Left cardiac atrium (tissue), 4 donors: Measurements from ENCODE around the gene PHPT1. TPM values are rescaled to one million over a fixed set of nuclear protein-coding genes. Genes with fewer than 3 reads are reported as not detected.
A peak's percentile ranks its signal among the peaks of the same experiment; 100 is the strongest.
"Not testable (repeated sequence)": the region's sequence is repeated elsewhere in the genome, so short reads cannot be mapped to it uniquely, and the experiment has no call there.

Source experiments
- ATAC-seq, 2 donors: fragments of 200-7000 bp; cut with Tn5 transposase; one replicate each; pipeline ENCODE4 v1.9.1; 2020; ENCODE audit warnings: mild to moderate bottlenecking in 2 of 2, moderate library complexity in 2 of 2
- DNase-seq: peaks from one replicate; pipeline ENCODE4 v3.0.0-alpha.2; 2020
- intact Hi-C, 2 donors: fragments of 100-400 bp; cut with DNase I; formaldehyde crosslinking; loops; one replicate each; pipeline versions ENCODE4 v1.14.1 to v1.15.1; 2022 to 2023
- total RNA-seq, 2 donors: library from RNA; stranded (reverse); fragmentation: NEBNext Ultra II Directional; extraction: Animal tissue kit (Norgen Biotek cat#: 25700); gene quantifications; one replicate each; pipeline ENCODE4 v1.2.1, GENCODE V29; 2021
- donor health status: DM: no; HTN: yes; CAD: no.
- donor health status: DM: no; HTN: yes; CAD: no; lungs with severe emphysema.
- donor health status: DM: yes; HTN: yes; CAD: no.
- donor health status: Dilated cardiomyopathy.

Gene PHPT1
- total RNA-seq, 2 donors from 2014 or later = 184 to 189 TPM

DNA sequence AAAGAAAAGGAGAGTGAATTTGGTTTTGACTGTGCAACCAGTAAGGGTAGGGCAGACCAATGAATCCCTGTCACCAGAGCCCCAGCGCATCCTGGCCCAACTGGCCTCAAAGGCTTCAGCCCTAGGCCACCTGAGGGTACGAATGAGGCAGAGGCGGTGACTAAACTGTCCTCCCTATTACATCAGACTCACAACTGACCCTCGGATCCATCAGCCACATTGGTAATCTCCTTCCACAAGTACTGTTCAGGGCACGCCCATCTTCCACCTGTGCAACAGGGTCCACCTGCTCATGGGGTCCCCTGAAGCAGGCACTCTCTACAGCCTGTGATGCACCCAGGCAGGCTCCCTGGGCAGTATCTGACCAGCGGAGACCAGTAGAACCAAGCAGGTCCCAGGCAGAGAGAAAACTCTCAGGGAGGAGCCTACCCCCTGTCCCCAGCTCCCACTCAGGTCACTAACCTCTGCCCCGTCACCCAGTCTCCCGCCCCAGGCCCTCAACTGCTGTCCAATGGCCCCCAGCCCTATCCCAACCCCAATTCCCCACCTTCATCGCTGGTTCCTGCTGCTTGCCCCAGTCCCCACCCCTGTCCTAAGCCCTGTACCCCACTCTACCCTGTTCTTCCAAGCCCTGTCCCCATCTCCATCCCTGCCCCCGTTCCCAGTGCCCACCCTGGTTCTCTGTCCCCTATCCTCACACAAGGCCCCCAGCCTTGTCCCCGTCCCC is 16.0 kb downstream of the PHPT1 start:
- no peak for ATAC-seq

DNA sequence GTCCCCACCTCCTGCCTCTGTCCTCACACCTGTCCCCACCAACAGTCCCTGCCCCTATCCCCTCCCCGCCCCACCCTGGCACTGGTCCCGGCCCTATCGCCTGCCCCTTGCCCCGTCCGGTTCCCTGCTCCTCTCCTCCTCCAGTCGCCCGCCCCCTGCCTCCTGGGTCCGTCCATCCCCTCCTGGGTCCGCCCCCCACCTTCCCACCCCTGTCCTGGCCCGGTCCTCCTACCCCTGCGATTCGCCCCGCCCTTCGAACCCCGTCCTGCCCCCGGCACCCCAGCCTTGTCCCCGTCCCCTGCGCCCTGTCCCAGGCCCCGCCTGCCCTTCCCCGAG is 16.5 kb downstream of the PHPT1 start:
- DNase-seq = peak; percentile 40
- intact Hi-C loops = loop anchor here in 1 of 2 donors (10.0 kb wide), 1 partner anchor 59 kb away; no protein-coding TSS in a partner anchor
- ATAC-seq = peak; percentile 31 to 35

More for the DNA sequence above, 16.0 kb downstream of the PHPT1 start:
- peak; percentile 17 for DNase-seq
- intact Hi-C loops = loop anchor here in 1 of 2 donors (10.0 kb wide), 1 partner anchor 60 kb away; no protein-coding TSS in a partner anchor

- peak; percentile 24 for DNase-seq
Measured at GRCh38 chr9:136866898-136867421, 17.8 kb downstream of the PHPT1 start.

GRCh38 chr9:136867480-136867879 is 18.3 kb downstream of the PHPT1 start:
- intact Hi-C loops = loop anchor here in 1 of 2 donors (10.0 kb wide), 1 partner anchor 57 kb away; no protein-coding TSS in a partner anchor
- DNase-seq = peak; percentile 14

More at GRCh38 chr9:136866898-136867421, 17.8 kb downstream of the PHPT1 start:
- intact Hi-C loops = loop anchor here in 1 of 2 donors (10.0 kb wide), 1 partner anchor 58 kb away; no protein-coding TSS in a partner anchor
- not testable (repeated sequence) for ATAC-seq

DNA sequence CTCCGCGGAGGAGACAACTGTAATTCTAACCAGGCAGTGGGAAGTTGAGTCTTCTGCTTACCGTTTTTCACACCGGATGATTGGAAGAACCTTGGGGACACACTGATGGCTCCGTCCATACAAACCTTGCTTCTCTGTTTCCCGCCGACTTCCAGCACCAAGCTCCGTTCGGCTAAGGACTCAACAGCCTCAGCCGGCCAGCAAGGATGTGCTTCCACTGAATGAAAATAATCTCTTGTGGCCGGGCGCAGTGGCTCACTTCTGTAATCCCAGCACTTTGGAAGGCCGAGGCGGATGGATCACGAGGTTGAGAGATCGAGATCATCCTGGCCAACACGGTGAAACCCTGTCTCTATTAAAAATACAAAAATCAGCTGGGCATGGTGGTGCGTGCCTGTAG is 18.7 kb downstream of the PHPT1 start:
- intact Hi-C loops = loop anchor here in 1 of 2 donors (10.0 kb wide), 1 partner anchor 57 kb away; no protein-coding TSS in a partner anchor
- DNase-seq (peak; percentile 15), ATAC-seq (no peak)

More at GRCh38 chr9:136867480-136867879, 18.3 kb downstream of the PHPT1 start:
- ATAC-seq = no peak

GRCh38 chr9:136868644-136869043 is 19.4 kb downstream of the PHPT1 start:
- ATAC-seq (no peak), DNase-seq (no peak)
- intact Hi-C loops = loop anchor here in 1 of 2 donors (10.0 kb wide), 1 partner anchor 56 kb away; no protein-coding TSS in a partner anchor

DNA sequence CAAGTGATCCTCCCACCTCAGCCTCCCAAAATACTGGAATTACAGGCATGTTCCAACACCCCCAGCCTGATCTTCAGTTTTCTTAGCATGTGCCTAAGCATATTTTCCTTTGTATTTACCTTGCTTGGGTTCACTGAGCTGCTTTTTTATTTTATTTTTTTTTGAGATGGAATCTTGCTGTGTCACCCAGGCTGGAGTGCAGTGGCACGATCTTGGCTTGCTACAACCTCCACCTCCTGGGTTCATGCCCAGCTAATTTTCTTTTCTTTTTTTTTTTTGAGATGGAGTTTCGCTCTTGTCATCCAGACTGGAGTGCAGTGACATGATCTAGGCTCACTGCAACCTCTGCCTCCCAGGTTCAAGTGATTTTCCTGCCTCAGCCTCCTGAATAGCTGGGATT is 20.4 kb downstream of the PHPT1 start:
- not testable (repeated sequence) for ATAC-seq, DNase-seq
- intact Hi-C loops = loop anchor here in 1 of 2 donors (10.0 kb wide), 1 partner anchor 55 kb away; no protein-coding TSS in a partner anchor

DNA sequence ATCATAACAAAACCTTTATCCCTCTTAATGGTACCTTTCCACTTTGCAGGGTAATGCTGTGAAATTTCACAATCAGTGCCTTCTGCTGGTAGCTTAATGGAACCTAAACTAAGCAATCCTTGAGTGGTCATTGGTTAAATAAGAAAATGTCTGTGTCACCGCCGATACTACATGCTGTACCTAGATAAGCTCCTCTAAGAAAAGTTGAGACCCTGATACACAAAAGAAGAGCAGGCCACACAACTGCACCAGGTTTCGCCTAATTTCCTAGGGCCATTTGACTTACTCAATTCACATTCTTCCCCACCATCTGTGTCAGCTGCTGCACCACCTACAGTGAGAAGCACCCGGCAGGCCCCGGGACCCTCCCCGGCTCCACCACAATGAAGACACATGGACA is 25.9 kb downstream of the PHPT1 start:
- ATAC-seq = no peak

DNA sequence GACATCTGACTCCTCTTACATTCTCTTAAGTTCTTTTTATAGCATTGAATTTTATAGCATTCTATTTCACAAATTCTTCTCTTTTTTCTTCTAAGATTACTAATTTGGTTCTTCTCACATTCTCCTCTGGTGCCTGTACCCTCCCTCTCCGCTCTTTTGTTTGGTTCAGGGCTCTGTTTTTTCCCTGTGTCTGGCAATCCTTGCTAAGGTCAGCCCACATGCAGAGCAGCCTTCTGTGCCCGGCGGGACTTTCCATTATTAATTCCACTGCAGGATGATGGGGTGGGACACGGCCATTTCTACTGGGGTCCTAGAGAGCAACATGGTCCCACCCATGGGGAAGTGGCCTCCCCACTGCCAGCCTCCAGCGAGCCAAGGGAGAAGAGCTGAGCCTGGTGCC is 27.3 kb downstream of the PHPT1 start:
- intact Hi-C loops = no loop called here
- DNase-seq (no peak), ATAC-seq (no peak)

More for the DNA sequence above, 25.9 kb downstream of the PHPT1 start:
- intact Hi-C loops = no loop called here
- DNase-seq = no peak

GRCh38 chr9:136880651-136881050 is 31.4 kb downstream of the PHPT1 start:
- no peak for DNase-seq
- intact Hi-C loops = no loop called here

DNA sequence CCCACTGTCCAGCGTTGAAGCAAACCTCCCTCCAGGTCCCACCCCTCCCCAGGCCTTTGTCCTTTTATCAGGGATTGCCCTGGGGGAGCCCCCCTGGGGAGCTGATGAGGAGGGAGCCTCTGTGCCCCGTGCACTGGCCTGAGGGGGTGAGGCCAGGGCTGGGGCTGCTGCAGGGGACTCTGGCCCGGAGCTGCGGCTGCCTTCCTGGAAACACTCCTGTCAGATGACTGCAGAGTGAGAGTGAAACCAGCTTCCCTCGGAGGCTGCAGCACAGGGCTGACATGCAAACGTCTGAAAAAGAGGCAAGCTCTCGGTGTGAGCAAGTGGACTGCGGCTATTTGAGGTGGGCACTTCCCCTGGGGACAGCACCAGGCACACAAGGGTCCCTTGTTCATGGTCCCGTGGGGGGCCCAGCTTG is 32.5 kb downstream of the PHPT1 start:
- no peak for ATAC-seq
- intact Hi-C loops = no loop called here
- no peak for DNase-seq

More at GRCh38 chr9:136880651-136881050, 31.4 kb downstream of the PHPT1 start:
- ATAC-seq = no peak

GRCh38 chr9:136882109-136882946 is 33.1 kb downstream of the PHPT1 start:
- peak; percentile 79 for DNase-seq
- peak; percentile 6 to 11 for ATAC-seq
- intact Hi-C loops = no loop called here

DNA sequence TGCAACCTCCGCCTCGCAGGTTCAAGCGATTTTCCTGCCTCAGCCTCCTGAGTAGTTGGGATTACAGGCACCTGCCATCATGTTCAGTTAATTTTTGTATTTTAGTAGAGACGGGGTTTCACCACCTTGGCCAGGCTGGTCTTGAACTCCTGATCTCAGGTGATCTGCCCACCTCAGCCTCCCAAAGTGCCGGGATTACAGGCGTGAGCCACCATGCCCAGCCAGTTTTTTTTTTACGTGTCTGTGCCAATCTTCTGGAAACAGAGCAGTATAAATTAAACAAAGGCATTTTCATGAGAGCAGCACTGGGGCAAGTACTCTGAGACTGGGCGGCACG is 33.7 kb downstream of the PHPT1 start:
- ATAC-seq, intact Hi-C loops, DNase-seq: not testable (repeated sequence)

GRCh38 chr9:136883670-136884069 is 34.5 kb downstream of the PHPT1 start:
- DNase-seq, intact Hi-C loops, ATAC-seq: not testable (repeated sequence)

DNA sequence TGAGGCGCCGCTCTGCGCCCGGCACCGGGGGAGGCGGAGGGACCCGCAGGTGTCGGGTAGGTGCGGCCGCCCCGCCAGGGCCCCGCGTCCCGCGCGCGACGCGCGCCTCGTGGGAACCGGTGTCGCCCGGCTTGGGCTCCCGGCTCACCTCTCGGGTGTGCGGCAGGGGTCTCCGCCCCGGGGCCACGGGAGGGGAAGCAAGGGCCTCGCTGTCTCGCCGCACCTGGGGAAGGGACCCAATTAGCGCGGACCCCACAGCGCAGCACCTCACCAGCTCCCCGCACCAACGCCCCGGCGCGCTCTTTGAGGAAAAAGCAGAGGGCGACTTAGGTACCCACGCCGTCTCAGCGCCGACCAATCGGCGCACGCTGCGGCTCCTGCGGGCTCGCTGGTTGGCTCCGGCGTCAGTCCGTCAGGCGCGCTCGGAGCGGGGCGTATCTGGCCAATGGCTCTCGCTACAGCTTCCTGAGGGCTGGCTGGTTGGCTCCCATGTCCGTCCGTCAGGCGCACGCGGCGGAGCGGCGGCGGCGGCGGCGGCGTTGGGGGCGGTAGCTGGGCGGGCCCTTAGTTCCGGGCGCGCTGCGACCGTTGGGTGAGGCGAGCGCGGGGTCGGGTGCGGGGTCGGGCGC is 36.9 kb downstream of the PHPT1 start, which contains the start of gene TRAF2:
TRAF2 (plus strand) TSS at position 567 of the 629 bp plus-strand sequence. CDS start 12,225 bp downstream, outside the sequence.
- intact Hi-C loops = no loop called here
- peak; percentile 98 for DNase-seq
- peak; percentile 99 for ATAC-seq

DNA sequence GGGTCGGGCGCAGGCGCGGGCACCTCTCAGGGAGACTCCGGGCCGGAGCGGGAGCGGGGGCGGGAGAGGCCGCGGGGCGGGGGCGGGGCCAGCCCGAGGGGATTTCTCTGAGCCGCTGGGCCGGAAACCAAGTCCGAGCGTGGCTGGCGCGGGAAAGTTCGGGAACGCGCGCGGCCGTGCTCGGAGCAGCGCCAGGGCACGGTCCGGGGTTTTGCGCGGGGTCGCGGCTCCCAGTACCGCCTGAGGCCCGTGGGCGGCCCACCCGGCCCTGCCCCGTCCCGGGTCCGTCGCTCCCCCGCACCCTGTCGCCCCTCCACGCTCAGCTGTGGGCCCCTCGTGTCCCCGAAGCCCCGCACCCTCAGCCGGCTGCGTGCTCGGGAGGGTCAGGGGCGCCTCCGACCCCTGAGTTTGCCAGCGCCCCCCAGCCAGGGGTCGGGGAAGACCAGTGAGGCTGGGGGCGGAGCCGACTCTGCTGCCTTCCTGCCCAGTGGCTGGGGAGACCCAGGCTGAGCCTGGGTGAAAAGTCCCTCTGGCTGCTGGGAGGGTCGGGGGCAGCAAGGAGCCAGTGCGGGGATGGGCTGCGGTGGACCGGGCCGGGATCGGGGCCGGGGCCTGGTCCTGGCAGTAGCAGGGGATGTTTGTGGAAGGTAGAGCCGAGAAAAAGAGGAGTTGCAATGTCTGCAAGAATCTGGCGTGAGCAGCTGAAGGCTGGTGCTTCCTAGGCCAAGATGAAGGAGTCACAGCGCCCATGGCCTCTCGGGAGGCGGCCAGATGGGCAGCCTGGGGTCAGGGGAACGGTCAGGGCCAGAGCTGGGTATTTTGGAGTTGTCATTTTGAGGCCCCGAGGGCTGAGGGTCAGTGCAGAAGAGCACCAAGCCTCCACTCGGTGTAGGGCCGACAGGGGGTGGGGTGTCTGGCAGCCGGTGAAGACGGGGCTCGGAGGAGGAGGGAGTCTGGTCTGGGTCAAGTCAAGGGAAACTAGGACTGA is 37.7 kb downstream of the PHPT1 start:
- intact Hi-C loops = no loop called here
- ATAC-seq = peak; percentile 23 to 55
- peak; percentile 39 for DNase-seq

GRCh38 chr9:136888454-136888853 is 39.2 kb downstream of the PHPT1 start:
- intact Hi-C loops = no loop called here
- ATAC-seq (no peak), DNase-seq (no peak)

DNA sequence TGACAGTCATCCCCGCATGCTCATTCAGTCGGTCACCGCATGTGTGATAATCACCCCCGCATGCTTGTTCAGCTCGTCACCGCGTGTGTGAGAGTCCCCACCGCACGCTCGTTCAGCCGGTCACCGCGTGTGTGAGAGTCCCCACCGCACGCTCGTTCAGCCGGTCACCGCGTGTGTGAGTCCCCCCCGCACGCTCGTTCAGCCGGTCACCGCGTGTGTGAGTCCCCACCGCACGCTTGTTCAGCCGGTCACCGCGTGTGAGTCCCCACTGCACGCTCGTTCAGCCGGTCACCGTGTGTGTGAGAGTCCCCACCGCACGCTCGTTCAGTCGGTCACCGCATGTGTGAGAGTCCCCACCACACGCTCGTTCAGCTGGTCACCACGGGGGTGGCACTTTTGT is 40.6 kb downstream of the PHPT1 start:
- intact Hi-C loops = no loop called here
- DNase-seq (no peak), ATAC-seq (no peak)
